Kidney epithelial cell (primary cell): ENCODE data around the gene EFCAB6. TPM values are rescaled to one million over a fixed set of nuclear protein-coding genes. Genes with fewer than 3 reads are reported as not detected.

Experiments
- DNase-seq: peaks from one replicate; pipeline ENCODE4 v3.0.0-alpha.2; 2010; ENCODE audit warnings: low read depth
- H3K27me3 ChIP-seq: 2 replicates; pipeline ENCODE4 v1.6.0; 2011; ENCODE audit warnings: low read length; ENCODE audit not compliant: control insufficient read depth, insufficient read depth
- H3K36me3 ChIP-seq: 2 replicates; pipeline ENCODE4 v1.5.1; 2011; ENCODE audit warnings: low read length; ENCODE audit not compliant: control insufficient read depth, insufficient read depth
- H3K4me3 ChIP-seq: 2 replicates; pipeline ENCODE4 v1.5.1; 2011; ENCODE audit warnings: low read depth, mild to moderate bottlenecking, control low read depth, low read length
- total RNA-seq: library from RNA; depleted of rRNA; stranded (reverse); fragments of >200 nt; gene quantifications from 2 replicates; pipeline ENCODE4 v1.2.3, GENCODE V29; 2015
- TF ChIP-seq, protein P1 (sequence below): IDR thresholded peaks from 2 replicates; pipeline ENCODE4 v1.5.1; 2011; ENCODE audit warnings: mild to moderate bottlenecking, moderate library complexity, low read length, control low read depth, inconsistent platforms; ENCODE audit not compliant: insufficient read depth, poor library complexity, severe bottlenecking

The EFCAB6 gene
- total RNA-seq, 1 donor from 2014 or later: 2.3 TPM

- no peaks in the 10 kb centered on the region for H3K27me3 ChIP-seq
- H3K4me3 ChIP-seq: no peak overlapping the region
- TF ChIP-seq, protein P1, sequence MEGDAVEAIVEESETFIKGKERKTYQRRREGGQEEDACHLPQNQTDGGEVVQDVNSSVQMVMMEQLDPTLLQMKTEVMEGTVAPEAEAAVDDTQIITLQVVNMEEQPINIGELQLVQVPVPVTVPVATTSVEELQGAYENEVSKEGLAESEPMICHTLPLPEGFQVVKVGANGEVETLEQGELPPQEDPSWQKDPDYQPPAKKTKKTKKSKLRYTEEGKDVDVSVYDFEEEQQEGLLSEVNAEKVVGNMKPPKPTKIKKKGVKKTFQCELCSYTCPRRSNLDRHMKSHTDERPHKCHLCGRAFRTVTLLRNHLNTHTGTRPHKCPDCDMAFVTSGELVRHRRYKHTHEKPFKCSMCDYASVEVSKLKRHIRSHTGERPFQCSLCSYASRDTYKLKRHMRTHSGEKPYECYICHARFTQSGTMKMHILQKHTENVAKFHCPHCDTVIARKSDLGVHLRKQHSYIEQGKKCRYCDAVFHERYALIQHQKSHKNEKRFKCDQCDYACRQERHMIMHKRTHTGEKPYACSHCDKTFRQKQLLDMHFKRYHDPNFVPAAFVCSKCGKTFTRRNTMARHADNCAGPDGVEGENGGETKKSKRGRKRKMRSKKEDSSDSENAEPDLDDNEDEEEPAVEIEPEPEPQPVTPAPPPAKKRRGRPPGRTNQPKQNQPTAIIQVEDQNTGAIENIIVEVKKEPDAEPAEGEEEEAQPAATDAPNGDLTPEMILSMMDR: no peak
- DNase-seq: no peak
- H3K36me3 ChIP-seq: no peaks in the 10 kb centered on the region
These were observed 299.8 kb downstream of the EFCAB6 start for GRCh38 chr22:43512279-43512678.

- TF ChIP-seq, protein P1: no peak
- no peak for DNase-seq
These were observed 300.7 kb downstream of the EFCAB6 start for GRCh38 chr22:43511276-43511910.

DNA sequence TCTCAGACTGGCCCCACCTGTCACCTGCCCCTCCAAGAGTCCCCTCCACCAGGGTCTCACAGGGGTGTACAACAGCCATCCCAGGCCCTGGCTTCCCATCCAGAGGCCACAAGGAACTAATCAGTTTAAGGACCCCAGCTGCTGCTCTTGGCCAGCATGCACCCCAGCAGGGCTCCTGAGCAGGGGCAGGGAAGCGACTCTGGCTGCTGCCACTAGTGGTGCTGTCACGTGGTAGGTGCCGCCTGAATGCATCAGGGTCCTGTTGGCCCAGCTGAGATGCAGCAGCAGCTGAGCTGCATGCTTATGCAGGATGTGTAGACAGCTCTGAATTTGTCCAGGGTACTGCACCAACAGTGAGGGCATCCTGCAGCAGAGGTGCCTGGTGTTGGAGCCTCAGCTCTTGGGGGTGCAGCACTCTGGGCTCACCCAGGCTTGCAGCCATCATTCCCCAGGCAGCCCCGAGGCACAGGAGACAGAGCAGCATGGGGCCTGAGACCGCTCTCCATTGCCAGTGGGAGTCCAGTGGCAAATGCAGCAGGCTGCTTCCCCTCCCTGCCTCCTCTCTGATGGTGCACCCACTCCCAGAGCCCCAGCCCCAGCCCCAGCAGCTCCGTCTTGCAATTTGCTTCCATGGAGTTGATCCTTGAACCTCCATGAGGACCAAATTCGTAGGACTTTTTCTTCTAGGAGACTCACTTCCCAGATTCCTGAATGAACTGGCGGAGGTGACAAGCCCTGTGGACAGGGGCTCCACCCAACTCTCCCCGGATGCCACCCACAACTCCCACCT lies 301.6 kb downstream of the EFCAB6 start:
- Histone ChIP-seq H3K36me3 (no peaks in the 10 kb centered on the region), H3K27me3 (no peaks in the 10 kb centered on the region), H3K4me3 (no peak overlapping the region)
- DNase-seq: no peak
- TF ChIP-seq, protein P1: no peak

More at GRCh38 chr22:43511276-43511910, 300.7 kb downstream of the EFCAB6 start:
- Histone ChIP-seq H3K36me3 (no peaks in the 10 kb centered on the region), H3K27me3 (no peaks in the 10 kb centered on the region), H3K4me3 (no peak overlapping the region)

DNA sequence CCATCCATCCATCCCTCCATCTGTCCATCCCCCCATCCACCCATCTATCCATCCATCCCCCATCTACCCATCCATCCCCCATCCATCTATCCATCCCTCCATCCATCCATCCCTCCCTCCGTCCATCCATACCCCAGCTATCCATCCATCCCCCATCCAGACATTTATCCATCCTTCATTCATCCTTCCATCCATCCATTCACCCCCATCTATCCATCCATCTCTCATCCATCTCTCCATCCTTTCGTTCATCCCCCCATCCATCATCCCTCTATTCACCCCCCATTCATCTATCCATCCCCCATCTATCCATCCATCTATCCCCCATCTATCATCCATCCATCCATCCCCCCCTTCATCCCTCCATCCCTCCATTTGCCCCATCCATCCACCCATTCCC lies 302.8 kb downstream of the EFCAB6 start:
- no peaks in the 10 kb centered on the region for H3K36me3 ChIP-seq
- H3K4me3 ChIP-seq: no peak overlapping the region
- TF ChIP-seq, protein P1: no peak
- DNase-seq: no peak
- no peaks in the 10 kb centered on the region for H3K27me3 ChIP-seq

DNA sequence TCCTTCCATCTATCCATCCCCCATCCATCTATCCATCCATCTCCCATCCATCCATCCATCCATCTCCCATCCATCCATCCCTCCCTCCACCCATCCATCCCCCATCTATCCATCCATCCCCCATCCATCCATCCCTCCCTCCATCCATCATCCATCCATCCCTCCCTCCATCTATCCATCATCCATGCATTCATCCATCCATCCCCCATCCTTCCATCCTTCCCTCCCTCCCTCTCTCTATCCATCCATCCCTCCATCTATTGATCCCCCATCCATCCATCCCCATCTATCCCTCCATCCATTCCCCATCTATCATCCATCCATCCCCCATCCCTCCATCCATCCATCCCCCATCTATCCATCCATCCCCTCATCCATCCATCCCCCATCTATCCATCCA lies 303.6 kb downstream of the EFCAB6 start:
- Histone ChIP-seq H3K36me3 (no peaks in the 10 kb centered on the region), H3K4me3 (no peak overlapping the region), H3K27me3 (no peaks in the 10 kb centered on the region)
- TF ChIP-seq, protein P1: no peak
- no peak for DNase-seq
